HCT116 (cell line): ENCODE measurements around the gene ADAM15. TPM values are rescaled to one million over a fixed set of nuclear protein-coding genes. Genes with fewer than 3 reads are reported as not detected.

ENCODE experiments used
- ATAC-seq: fragments of 200-7000 bp; cut with Tn5 transposase; 2 replicates; pipeline ENCODE4 v1.9.1; 2020; ENCODE audit warnings: mild to moderate bottlenecking, moderate library complexity
- BruUV-seq: library from RNA; stranded (reverse); fragments of 400-500 nt; replicated peaks from 2 replicates; lab custom pipeline; 2021; lab: Mats Ljungman, UMichigan
- CTCF ChIA-PET: fragments of 300-600 bp; sonication (Branson Sonifier 250); formaldehyde crosslinking; loops from one replicate; lab custom pipeline; 2021; ENCODE audit warnings: antibody characterized with exemption; lab: Charles Lee
- POLR2A ChIA-PET: fragments of 300-600, 350-600 bp; sonication (Branson Sonifier 250); formaldehyde crosslinking; loops from one replicate; lab custom pipeline; 2021; ENCODE audit warnings: antibody characterized with exemption; lab: Charles Lee
- RAD21 ChIA-PET, 2 experiments: fragments of 300-600 bp; sonication (Branson Sonifier 250); formaldehyde crosslinking; loops; one replicate each; lab custom pipeline; 2023; ENCODE audit warnings: low total read pairs in 2 of 2; ENCODE audit not compliant: uncharacterized antibody in 2 of 2, unreplicated experiment in 2 of 2, low non-redundant PET in 1 of 2; lab: Charles Lee
- DNase-seq: peaks from one replicate; pipeline ENCODE4 v3.0.0-alpha.2; 2010; ENCODE audit warnings: low read depth, low spot score
- H2AFZ ChIP-seq: fragments of 200-600 bp; shearing (Covaris generic), sonication (generic); 2 replicates; pipeline ENCODE4 v1.6.1; 2017; ENCODE audit warnings: low read depth, mixed run types, mixed read lengths, antibody characterized with exemption, low read length; ENCODE audit not compliant: poor library complexity, severe bottlenecking
- H3K27ac ChIP-seq: 2 replicates; pipeline ENCODE4 v1.5.1; 2012; ENCODE audit warnings: low read depth, low read length
- H3K27me3 ChIP-seq: fragments of 200-600 bp; sonication (generic); 2 replicates; pipeline ENCODE4 v1.6.1; 2016; ENCODE audit warnings: mixed run types, low read length, mixed read lengths; ENCODE audit not compliant: insufficient read depth
- H3K36me3 ChIP-seq, 2 experiments: fragments of 200-500 bp in 1 of 2; fragments of 200-600 bp in 1 of 2; sonication (Bioruptor generic) in 1 of 2; sonication (generic) in 1 of 2; 2 replicates each; pipeline versions ENCODE4 v1.5.1 to v1.6.1; 2014 to 2016; ENCODE audit warnings: low read length in 2 of 2, inconsistent platforms in 1 of 2, mixed read lengths in 1 of 2, mixed run types in 1 of 2; ENCODE audit not compliant: insufficient read depth in 2 of 2, control insufficient read depth in 1 of 2
- H3K4me1 ChIP-seq, 2 experiments: fragments of 200-600 bp in 1 of 2; sonication (generic) in 1 of 2; 2 replicates each; pipeline versions ENCODE4 v1.5.1 to v1.6.1; 2012 to 2017; ENCODE audit warnings: low read length in 2 of 2, inconsistent platforms in 1 of 2, mild to moderate bottlenecking in 1 of 2, mixed read lengths in 1 of 2, mixed run types in 1 of 2, moderate library complexity in 1 of 2; ENCODE audit not compliant: insufficient read depth in 2 of 2, control insufficient read depth in 1 of 2
- H3K4me2 ChIP-seq: fragments of 200-600 bp; sonication (generic); 2 replicates; pipeline ENCODE4 v1.6.1; 2017; ENCODE audit warnings: mixed run types, low read length, mixed read lengths
- H3K4me3 ChIP-seq, 2 experiments: fragments of 200-600 bp in 1 of 2; sonication (generic) in 1 of 2; replicated peaks in 1 of 2; 2 replicates each; pipeline ENCODE4 v1.5.1; 2011 to 2016; ENCODE audit warnings: low read length in 2 of 2, control low read depth in 1 of 2, low read depth in 1 of 2, mild to moderate bottlenecking in 1 of 2, mixed read lengths in 1 of 2, mixed run types in 1 of 2
- H3K79me2 ChIP-seq: fragments of 200-600 bp; sonication (generic); 2 replicates; pipeline ENCODE4 v1.6.1; 2017; ENCODE audit warnings: mild to moderate bottlenecking, mixed run types, low read length, moderate library complexity, mixed read lengths; ENCODE audit not compliant: insufficient read depth
- H3K9ac ChIP-seq: fragments of 200-600 bp; sonication (generic); 2 replicates; pipeline ENCODE4 v1.6.1; 2016; ENCODE audit warnings: low read length, mixed read lengths
- H3K9me2 ChIP-seq: fragments of 200-600 bp; sonication (generic), shearing (Covaris generic); 2 replicates; pipeline ENCODE4 v1.6.1; 2017; ENCODE audit warnings: mixed run types, mild to moderate bottlenecking, moderate library complexity; ENCODE audit not compliant: insufficient read depth
- H3K9me3 ChIP-seq, 2 experiments: fragments of 200-500 bp in 1 of 2; fragments of 200-600 bp in 1 of 2; sonication (Bioruptor generic) in 1 of 2; sonication (generic) in 1 of 2; 2 replicates each; pipeline ENCODE4 v1.6.1; 2014 to 2017; ENCODE audit warnings: low read length in 2 of 2, mixed read lengths in 2 of 2, inconsistent platforms in 1 of 2, low read depth in 1 of 2, mild to moderate bottlenecking in 1 of 2, mixed run types in 1 of 2, moderate library complexity in 1 of 2; ENCODE audit not compliant: control insufficient read depth in 1 of 2, insufficient read depth in 1 of 2
- H4K20me1 ChIP-seq: fragments of 200-600 bp; sonication (generic), shearing (Covaris generic); 2 replicates; pipeline ENCODE4 v1.6.1; 2017; ENCODE audit warnings: mixed run types, mild to moderate bottlenecking, moderate library complexity; ENCODE audit not compliant: insufficient read depth
- CBX3 ChIP-seq: IDR thresholded peaks from 2 replicates; pipeline ENCODE4 v1.6.1; 2012; ENCODE audit warnings: low read depth
- EGR1 ChIP-seq: IDR thresholded peaks from 2 replicates; pipeline ENCODE4 v1.6.1; 2012; ENCODE audit warnings: low read depth
- ELF1 ChIP-seq: IDR thresholded peaks from 2 replicates; pipeline ENCODE4 v1.6.1; 2012; ENCODE audit warnings: low read depth, borderline replicate concordance
- EZH2 ChIP-seq: fragments of 200-600 bp; sonication (generic); IDR thresholded peaks from 2 replicates; pipeline ENCODE4 v1.6.1; 2017; ENCODE audit warnings: antibody characterized with exemption, mixed run types
- JUND ChIP-seq: IDR thresholded peaks from 2 replicates; pipeline ENCODE4 v1.6.1; 2012
- MAX ChIP-seq: IDR thresholded peaks from 2 replicates; pipeline ENCODE4 v1.6.1; 2012
- POLR2AphosphoS5 ChIP-seq: IDR thresholded peaks from 2 replicates; pipeline ENCODE4 v1.6.1; 2011; ENCODE audit warnings: mild to moderate bottlenecking, low read depth, low read length, moderate library complexity
- RAD21 ChIP-seq: IDR thresholded peaks from 2 replicates; pipeline ENCODE4 v1.6.1; 2012; ENCODE audit warnings: low read depth, mild to moderate bottlenecking
- SP1 ChIP-seq: IDR thresholded peaks from 2 replicates; pipeline ENCODE4 v1.6.1; 2012; ENCODE audit warnings: low read depth
- YY1 ChIP-seq: IDR thresholded peaks from 2 replicates; pipeline ENCODE4 v1.6.1; 2011; ENCODE audit warnings: low read length, low read depth, moderate library complexity, mild to moderate bottlenecking; ENCODE audit not compliant: insufficient replicate concordance; ENCODE audit errors: extremely low read depth
- ZFX ChIP-seq: fragments of 450-650 bp; IDR thresholded peaks from 2 replicates; pipeline ENCODE4 v1.6.1; 2017
- intact Hi-C: fragments of 100-400 bp; cut with micrococcal nuclease; formaldehyde crosslinking; loops from 2 replicates; pipeline ENCODE4 v1.10.0; 2022
- total RNA-seq: library from RNA; stranded (reverse); gene quantifications from one replicate; pipeline ENCODE4 v1.2.1, GENCODE V29; 2021; ENCODE audit not compliant: unreplicated experiment
- TF ChIP-seq, protein P1 (sequence below): IDR thresholded peaks from 2 replicates; pipeline ENCODE4 v1.6.1; 2011; ENCODE audit warnings: mild to moderate bottlenecking, low read length, moderate library complexity; ENCODE audit not compliant: insufficient replicate concordance; ENCODE audit errors: extremely low read depth
- TF ChIP-seq, protein P2 (sequence below), 3 experiments: fragments of 200-600 bp in 1 of 3; sonication (generic) in 1 of 3; IDR thresholded peaks in 2 of 3; conservative IDR thresholded peaks in 1 of 3; 2 replicates each; pipeline ENCODE4 v1.5.1; 2012 to 2017; ENCODE audit warnings: low read depth in 2 of 3, low read length in 2 of 3, antibody characterized with exemption in 1 of 3, borderline replicate concordance in 1 of 3, control low read depth in 1 of 3, mild to moderate bottlenecking in 1 of 3, mixed read lengths in 1 of 3, mixed run types in 1 of 3, moderate library complexity in 1 of 3; ENCODE audit not compliant: insufficient read depth in 1 of 3

The ADAM15 gene
- total RNA-seq, 1 experiment from 2014 or later: 149 TPM

DNA sequence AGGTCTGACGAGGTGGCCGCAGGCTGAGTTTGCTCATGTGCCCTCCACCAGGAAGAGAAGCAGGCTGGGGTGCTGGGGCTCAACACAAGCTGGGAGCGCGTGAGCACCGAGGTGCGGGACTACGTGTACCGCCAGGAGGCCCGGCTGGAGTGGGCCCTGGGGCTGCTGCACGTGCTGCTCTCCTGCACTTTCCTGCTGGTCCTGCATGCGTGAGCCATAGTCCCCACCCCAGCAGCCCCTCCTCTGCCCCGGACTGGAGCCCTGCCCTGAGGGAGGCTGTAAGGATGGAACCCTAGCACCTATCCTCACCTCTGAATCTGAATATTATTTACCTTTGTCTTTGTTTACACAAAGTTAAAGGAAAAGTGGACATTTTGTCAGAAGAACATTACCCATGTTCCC lies 7.8 kb upstream of the ADAM15 start:
- no peaks in the 10 kb centered on the region for H3K27me3 ChIP-seq
- H3K79me2 ChIP-seq: no peaks in the 10 kb centered on the region
- RAD21 ChIA-PET: no interaction called here
- no peak for TF ChIP-seq SP1
- TF ChIP-seq CBX3: no peak
- no peak for TF ChIP-seq EZH2
- no peak for TF ChIP-seq POLR2AphosphoS5
- no peak for TF ChIP-seq RAD21
- TF ChIP-seq ZFX: no peak
- POLR2A ChIA-PET: interaction anchor here (0.6 to 1.5 kb wide), 2 partner anchors 18 to 41 kb away, joined by 4 read pairs; no protein-coding TSS in a partner anchor
- CTCF ChIA-PET: interaction anchor here (1.4 to 4.0 kb wide), 3 partner anchors 26 to 42 kb away, joined by 3 to 32 read pairs (median 24); no protein-coding TSS in a partner anchor
- intact Hi-C loops: no loop called here
- no peaks in the 10 kb centered on the region for H3K36me3 ChIP-seq
- peaks cover 9 to 24% of the 10 kb centered on the region in 2 experiments for H3K4me1 ChIP-seq
- H4K20me1 ChIP-seq: no peaks in the 10 kb centered on the region
- no peak for ATAC-seq
- no peak overlapping the region for H3K4me3 ChIP-seq
- H3K4me2 ChIP-seq: no peak overlapping the region
- BruUV-seq: no TSS peak
- no peak for DNase-seq
- H3K27ac ChIP-seq: no peak overlapping the region
- H2AFZ ChIP-seq: no peak overlapping the region
- H3K9ac ChIP-seq: no peak overlapping the region
- H3K9me2 ChIP-seq: no peaks in the 10 kb centered on the region
- no peaks in the 10 kb centered on the region for H3K9me3 ChIP-seq

GRCh38 chr1:155043793-155044192 lies 7.3 kb upstream of the ADAM15 start:
- Histone ChIP-seq H3K4me2 (no peak overlapping the region), H2AFZ (no peak overlapping the region), H3K9me3 (no peaks in the 10 kb centered on the region), H3K27me3 (no peaks in the 10 kb centered on the region), H4K20me1 (no peaks in the 10 kb centered on the region), H3K9me2 (no peaks in the 10 kb centered on the region), H3K36me3 (no peaks in the 10 kb centered on the region), H3K4me1 (peaks cover 9 to 23% of the 10 kb centered on the region in 2 experiments), H3K79me2 (no peaks in the 10 kb centered on the region), H3K27ac (no peak overlapping the region), H3K9ac (no peak overlapping the region), H3K4me3 (no peak overlapping the region)
- ATAC-seq: no peak
- no peak for TF ChIP-seq MAX
- TF ChIP-seq YY1: no peak
- no peak for TF ChIP-seq JUND
- TF ChIP-seq CBX3: no peak
- TF ChIP-seq ELF1: no peak
- TF ChIP-seq, protein P1, sequence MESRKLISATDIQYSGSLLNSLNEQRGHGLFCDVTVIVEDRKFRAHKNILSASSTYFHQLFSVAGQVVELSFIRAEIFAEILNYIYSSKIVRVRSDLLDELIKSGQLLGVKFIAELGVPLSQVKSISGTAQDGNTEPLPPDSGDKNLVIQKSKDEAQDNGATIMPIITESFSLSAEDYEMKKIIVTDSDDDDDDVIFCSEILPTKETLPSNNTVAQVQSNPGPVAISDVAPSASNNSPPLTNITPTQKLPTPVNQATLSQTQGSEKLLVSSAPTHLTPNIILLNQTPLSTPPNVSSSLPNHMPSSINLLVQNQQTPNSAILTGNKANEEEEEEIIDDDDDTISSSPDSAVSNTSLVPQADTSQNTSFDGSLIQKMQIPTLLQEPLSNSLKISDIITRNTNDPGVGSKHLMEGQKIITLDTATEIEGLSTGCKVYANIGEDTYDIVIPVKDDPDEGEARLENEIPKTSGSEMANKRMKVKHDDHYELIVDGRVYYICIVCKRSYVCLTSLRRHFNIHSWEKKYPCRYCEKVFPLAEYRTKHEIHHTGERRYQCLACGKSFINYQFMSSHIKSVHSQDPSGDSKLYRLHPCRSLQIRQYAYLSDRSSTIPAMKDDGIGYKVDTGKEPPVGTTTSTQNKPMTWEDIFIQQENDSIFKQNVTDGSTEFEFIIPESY: no peak
- TF ChIP-seq, protein P2, sequence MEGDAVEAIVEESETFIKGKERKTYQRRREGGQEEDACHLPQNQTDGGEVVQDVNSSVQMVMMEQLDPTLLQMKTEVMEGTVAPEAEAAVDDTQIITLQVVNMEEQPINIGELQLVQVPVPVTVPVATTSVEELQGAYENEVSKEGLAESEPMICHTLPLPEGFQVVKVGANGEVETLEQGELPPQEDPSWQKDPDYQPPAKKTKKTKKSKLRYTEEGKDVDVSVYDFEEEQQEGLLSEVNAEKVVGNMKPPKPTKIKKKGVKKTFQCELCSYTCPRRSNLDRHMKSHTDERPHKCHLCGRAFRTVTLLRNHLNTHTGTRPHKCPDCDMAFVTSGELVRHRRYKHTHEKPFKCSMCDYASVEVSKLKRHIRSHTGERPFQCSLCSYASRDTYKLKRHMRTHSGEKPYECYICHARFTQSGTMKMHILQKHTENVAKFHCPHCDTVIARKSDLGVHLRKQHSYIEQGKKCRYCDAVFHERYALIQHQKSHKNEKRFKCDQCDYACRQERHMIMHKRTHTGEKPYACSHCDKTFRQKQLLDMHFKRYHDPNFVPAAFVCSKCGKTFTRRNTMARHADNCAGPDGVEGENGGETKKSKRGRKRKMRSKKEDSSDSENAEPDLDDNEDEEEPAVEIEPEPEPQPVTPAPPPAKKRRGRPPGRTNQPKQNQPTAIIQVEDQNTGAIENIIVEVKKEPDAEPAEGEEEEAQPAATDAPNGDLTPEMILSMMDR (IDR thresholded peaks at IDR 0.05 in 2 of 3, conservative IDR thresholded peaks at IDR 0.05 in 1 of 3; ENCODE audit: borderline replicate concordance in 1 of 3, insufficient read depth in 1 of 3, low read depth in 2 of 3, low read length in 2 of 3): no peak
- no peak for TF ChIP-seq EGR1
- no peak for DNase-seq
- intact Hi-C loops: no loop called here
- BruUV-seq: no TSS peak
- CTCF ChIA-PET: interaction anchor here (1.4 to 4.0 kb wide), 9 partner anchors 17 to 129 kb away, joined by 3 to 32 read pairs (median 14); partner anchors contain the start of gene KRTCAP2
- RAD21 ChIA-PET: interaction anchor here in 1 of 2 experiments (1.0 to 1.8 kb wide), 2 partner anchors 33 to 41 kb away, joined by 4 to 12 read pairs; no protein-coding TSS in a partner anchor
- POLR2A ChIA-PET: interaction anchor here (1.5 kb wide), 1 partner anchor 18 kb away, joined by 4 read pairs; no protein-coding TSS in a partner anchor
